BLaER1 (cell line): Measurements from ENCODE around the gene EFHD2.
"Not testable (repeated sequence)": the region's sequence is repeated elsewhere in the genome, so short reads cannot be mapped to it uniquely, and the experiment has no call there.

Source experiments
- H3K27ac ChIP-seq: shearing (Covaris generic); formaldehyde crosslinking; 2 replicates; pipeline ENCODE4 v1.8.1; 2022
- H3K27me3 ChIP-seq: shearing (Covaris generic); formaldehyde crosslinking; 2 replicates; pipeline ENCODE4 v1.8.1; 2022
- H3K36me3 ChIP-seq: shearing (Covaris generic); formaldehyde crosslinking; 2 replicates; pipeline ENCODE4 v1.8.1; 2022
- H3K4me1 ChIP-seq: shearing (Covaris generic); formaldehyde crosslinking; 2 replicates; pipeline ENCODE4 v1.8.1; 2022
- H3K4me2 ChIP-seq: shearing (Covaris generic); formaldehyde crosslinking; 2 replicates; pipeline ENCODE4 v1.8.1; 2022
- H3K4me3 ChIP-seq: shearing (Covaris generic); formaldehyde crosslinking; 2 replicates; pipeline ENCODE4 v1.8.1; 2022
- H3K9ac ChIP-seq: shearing (Covaris generic); formaldehyde crosslinking; 2 replicates; pipeline ENCODE4 v1.8.1; 2022
- H3K9me3 ChIP-seq: shearing (Covaris generic); formaldehyde crosslinking; 2 replicates; pipeline ENCODE4 v1.8.1; 2022
- H4K20me1 ChIP-seq: shearing (Covaris generic); formaldehyde crosslinking; 2 replicates; pipeline ENCODE4 v1.8.1; 2022
- Cebpa-rat ChIP-seq: shearing (Covaris generic); IDR thresholded peaks from 2 replicates; pipeline ENCODE4 v1.8.1; 2022

EFHD2 gene

GRCh38 chr1:15388201-15388880, 21.3 kb upstream of the EFHD2 start:
- Histone ChIP-seq H3K9me3 (no peaks in the 10 kb centered on the region), H3K27ac (no peak overlapping the region), H3K9ac (no peak overlapping the region), H3K36me3 (no peaks in the 10 kb centered on the region), H3K4me3 (no peak overlapping the region), H4K20me1 (no peaks in the 10 kb centered on the region), H3K4me2 (no peak overlapping the region), H3K27me3 (no peaks in the 10 kb centered on the region), H3K4me1 (peaks cover 35% of the 10 kb centered on the region)
- TF ChIP-seq Cebpa-rat = no peak

- H3K4me3 ChIP-seq, H3K27me3 ChIP-seq, H3K9ac ChIP-seq, H3K36me3 ChIP-seq, H3K4me2 ChIP-seq, H3K9me3 ChIP-seq, H3K27ac ChIP-seq, H4K20me1 ChIP-seq: not testable (repeated sequence)
- H3K4me1 ChIP-seq = peaks cover 20% of the 10 kb centered on the region
Measured at GRCh38 chr1:15389828-15390227, 19.9 kb upstream of the EFHD2 start.

GRCh38 chr1:15390667-15391066, 19.0 kb upstream of the EFHD2 start:
- Histone ChIP-seq H3K27ac (no peak overlapping the region), H3K36me3 (no peaks in the 10 kb centered on the region), H3K4me2 (no peak overlapping the region), H3K9ac (no peak overlapping the region), H3K27me3 (no peaks in the 10 kb centered on the region), H4K20me1 (no peaks in the 10 kb centered on the region), H3K9me3 (no peaks in the 10 kb centered on the region), H3K4me1 (peaks cover 16% of the 10 kb centered on the region), H3K4me3 (no peak overlapping the region)
- no peak for TF ChIP-seq Cebpa-rat

DNA sequence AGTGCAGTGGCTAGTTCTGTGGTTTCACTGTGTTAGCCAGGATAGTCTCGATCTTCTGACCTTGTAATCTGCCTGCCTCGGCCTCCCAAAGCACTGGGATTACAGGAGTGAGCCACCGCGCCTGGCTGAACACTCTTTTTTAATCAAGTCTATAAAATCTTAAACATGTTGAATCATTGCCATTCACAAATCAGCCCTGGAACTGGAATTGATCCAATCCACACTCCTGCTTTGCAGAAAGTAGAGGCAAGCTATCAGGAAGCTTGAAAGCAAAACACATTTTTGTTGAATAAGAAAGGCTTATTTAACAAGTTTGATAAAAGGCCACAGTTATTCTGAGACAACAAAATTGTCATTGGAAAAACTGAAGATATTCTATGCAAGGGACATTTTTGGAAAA, 18.3 kb upstream of the EFHD2 start:
- Histone ChIP-seq H3K9ac (no peak overlapping the region), H4K20me1 (no peaks in the 10 kb centered on the region), H3K27ac (no peak overlapping the region), H3K27me3 (no peaks in the 10 kb centered on the region), H3K4me3 (no peak overlapping the region), H3K4me2 (no peak overlapping the region), H3K9me3 (no peaks in the 10 kb centered on the region), H3K4me1 (peaks cover 9% of the 10 kb centered on the region), H3K36me3 (no peaks in the 10 kb centered on the region)
- TF ChIP-seq Cebpa-rat = no peak

GRCh38 chr1:15393475-15394257, 16.0 kb upstream of the EFHD2 start:
- Histone ChIP-seq H3K9me3 (no peaks in the 10 kb centered on the region), H3K4me2 (no peak overlapping the region), H3K4me1 (no peaks in the 10 kb centered on the region), H3K9ac (no peak overlapping the region), H3K36me3 (no peaks in the 10 kb centered on the region), H3K4me3 (no peak overlapping the region), H4K20me1 (no peaks in the 10 kb centered on the region), H3K27ac (no peak overlapping the region), H3K27me3 (no peaks in the 10 kb centered on the region)
- no peak for TF ChIP-seq Cebpa-rat

DNA sequence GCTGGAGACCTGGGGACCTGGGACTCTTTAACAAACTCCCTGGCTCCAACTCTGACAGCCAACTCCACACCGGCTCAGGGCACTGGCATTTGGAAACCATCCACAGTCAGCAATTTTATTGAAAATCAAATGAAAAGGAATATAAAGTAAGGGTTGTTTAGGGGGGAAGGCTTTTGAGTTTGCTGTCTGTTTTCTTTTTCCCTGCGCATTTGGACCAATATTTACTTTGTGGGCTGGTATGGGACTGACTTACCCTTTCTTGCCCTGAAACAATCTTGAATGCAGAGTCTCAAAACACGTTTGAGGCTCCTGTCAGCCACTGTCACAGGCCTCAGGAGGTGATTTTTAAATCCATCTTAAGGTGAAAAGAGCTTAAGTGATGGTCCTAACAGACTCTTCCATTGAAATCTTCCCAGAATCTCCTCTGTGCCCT, 15.4 kb upstream of the EFHD2 start:
- no peak overlapping the region for H3K9ac ChIP-seq
- H3K4me1 ChIP-seq = no peaks in the 10 kb centered on the region
- no peaks in the 10 kb centered on the region for H3K36me3 ChIP-seq
- H3K27ac ChIP-seq = no peak overlapping the region
- H4K20me1 ChIP-seq = no peaks in the 10 kb centered on the region
- peaks cover 3% of the 10 kb centered on the region; the same call in 1 of the 2 replicates for H3K9me3 ChIP-seq
- no peak overlapping the region for H3K4me2 ChIP-seq
- H3K27me3 ChIP-seq = no peaks in the 10 kb centered on the region
- no peak overlapping the region for H3K4me3 ChIP-seq
- TF ChIP-seq Cebpa-rat = no peak

DNA sequence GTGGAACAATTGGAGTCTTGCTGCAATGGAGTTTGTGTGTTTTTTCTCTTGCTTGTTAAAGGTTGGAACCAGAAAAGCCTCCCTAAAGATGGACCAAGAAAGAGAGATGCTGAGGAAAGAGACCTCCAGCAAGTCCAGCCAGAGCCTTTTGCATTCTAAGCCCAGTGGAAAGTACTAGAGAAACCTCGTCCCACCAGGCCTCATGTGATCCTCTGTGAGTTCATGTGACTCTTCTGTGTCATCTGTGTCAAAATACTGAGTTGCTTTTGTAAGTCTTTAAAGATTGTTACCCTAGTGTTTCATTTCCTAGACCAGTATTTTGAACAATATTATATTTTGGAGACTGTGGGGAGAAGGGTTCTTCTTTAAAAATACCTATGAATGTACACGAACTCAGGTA, 12.5 kb upstream of the EFHD2 start:
- no peak overlapping the region for H3K4me2 ChIP-seq

DNA sequence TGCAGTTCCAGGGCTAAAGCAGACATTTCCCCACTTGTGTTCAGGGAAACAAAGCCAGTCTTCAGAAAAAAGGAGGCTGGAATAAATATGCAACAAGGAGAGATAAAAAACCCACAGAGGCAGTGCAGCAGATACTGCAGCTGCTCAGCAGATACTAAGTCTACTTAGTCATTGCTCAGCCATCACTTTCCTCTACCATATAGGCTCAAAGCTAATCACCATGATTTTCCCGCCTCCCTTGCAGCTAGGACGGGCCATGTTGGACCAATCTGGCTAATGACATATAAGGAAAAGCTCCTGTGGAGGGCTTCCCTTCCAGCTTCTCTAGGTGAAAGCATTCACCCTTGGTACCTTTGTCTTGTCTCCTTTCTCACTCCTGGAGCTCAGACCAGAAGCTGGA, 10.0 kb upstream of the EFHD2 start:
- no peak overlapping the region for H3K9ac ChIP-seq
- H3K4me2 ChIP-seq = no peak overlapping the region
- no peak overlapping the region for H3K4me3 ChIP-seq
- TF ChIP-seq Cebpa-rat = no peak
- H3K9me3 ChIP-seq = peaks cover 13% of the 10 kb centered on the region
- no peaks in the 10 kb centered on the region for H3K36me3 ChIP-seq
- no peaks in the 10 kb centered on the region for H3K27me3 ChIP-seq
- no peak overlapping the region for H3K27ac ChIP-seq
- peaks cover 8% of the 10 kb centered on the region; the same call in 1 of the 2 replicates for H3K4me1 ChIP-seq
- H4K20me1 ChIP-seq = no peaks in the 10 kb centered on the region

More for the DNA sequence above, 12.5 kb upstream of the EFHD2 start:
- no peak overlapping the region for H3K27ac ChIP-seq
- H3K9me3 ChIP-seq = peaks cover 13% of the 10 kb centered on the region
- no peaks in the 10 kb centered on the region for H3K36me3 ChIP-seq
- H3K9ac ChIP-seq = no peak overlapping the region
- peaks cover 8% of the 10 kb centered on the region; the same call in 1 of the 2 replicates for H3K4me1 ChIP-seq
- H3K27me3 ChIP-seq = no peaks in the 10 kb centered on the region
- H4K20me1 ChIP-seq = no peaks in the 10 kb centered on the region
- TF ChIP-seq Cebpa-rat = no peak
- H3K4me3 ChIP-seq = no peak overlapping the region

- Histone ChIP-seq H4K20me1 (no peaks in the 10 kb centered on the region), H3K27ac (no peak overlapping the region), H3K4me3 (no peak overlapping the region), H3K27me3 (no peaks in the 10 kb centered on the region), H3K9me3 (peaks cover 13% of the 10 kb centered on the region), H3K36me3 (no peaks in the 10 kb centered on the region), H3K4me1 (peaks cover 8% of the 10 kb centered on the region; the same call in 1 of the 2 replicates), H3K4me2 (no peak overlapping the region), H3K9ac (no peak overlapping the region)
- TF ChIP-seq Cebpa-rat = no peak
Measured at GRCh38 chr1:15400627-15401026, 9.1 kb upstream of the EFHD2 start.

- Histone ChIP-seq H3K36me3 (no peaks in the 10 kb centered on the region), H3K4me1 (peaks cover 8% of the 10 kb centered on the region; the same call in 1 of the 2 replicates), H4K20me1 (no peaks in the 10 kb centered on the region), H3K27me3 (no peaks in the 10 kb centered on the region), H3K27ac (no peak overlapping the region), H3K4me3 (no peak overlapping the region), H3K9ac (no peak overlapping the region), H3K4me2 (no peak overlapping the region), H3K9me3 (peaks cover 13% of the 10 kb centered on the region)
- no peak for TF ChIP-seq Cebpa-rat
Measured at GRCh38 chr1:15401391-15402055, 8.2 kb upstream of the EFHD2 start.
